Measurements from ENCODE around the gene SMG7. TPM values are rescaled to one million over a fixed set of nuclear protein-coding genes. Genes with fewer than 3 reads are reported as not detected.

Gene SMG7
- polyA plus RNA-seq, 1 donor from 2014 or later = 19.1 TPM

- no peak overlapping the region for H3K4me2 ChIP-seq (ENCODE audit: low read length)
- H3K9me3 ChIP-seq (ENCODE audit: low read length) = no peaks in the 10 kb centered on the region
- H2AFZ ChIP-seq (ENCODE audit: low read depth, low read length) = no peak overlapping the region
- no peak for TF ChIP-seq EP300 (conservative IDR thresholded peaks at IDR 0.05; ENCODE audit: poor library complexity, severe bottlenecking)
- no peak for TF ChIP-seq SMC3 (conservative IDR thresholded peaks at IDR 0.05; ENCODE audit: poor library complexity)
- no peak for TF ChIP-seq EZH2 (IDR thresholded peaks at IDR 0.05; ENCODE audit: borderline replicate concordance, insufficient read depth, low read length, poor library complexity, severe bottlenecking)
- no peak for TF ChIP-seq REST (IDR thresholded peaks at IDR 0.05; ENCODE audit: borderline replicate concordance)
- TF ChIP-seq MXI1 (conservative IDR thresholded peaks at IDR 0.05; ENCODE audit: poor library complexity, severe bottlenecking) = no peak
- TF ChIP-seq POLR2AphosphoS5 (IDR thresholded peaks at IDR 0.05) = no peak
- no peak for TF ChIP-seq RAD21 (conservative IDR thresholded peaks at IDR 0.05)
- no peak for TF ChIP-seq TAF1 (IDR thresholded peaks at IDR 0.05; ENCODE audit: low read depth)
- TF ChIP-seq CTCF (IDR thresholded peaks at IDR 0.05; ENCODE audit: poor library complexity, severe bottlenecking) = no peak
- H3K4me3 ChIP-seq (ENCODE audit: low read length) = no peak overlapping the region
- no peaks in the 10 kb centered on the region for H3K9me2 ChIP-seq (ENCODE audit: insufficient read depth, low read length)
- peaks cover 18% of the 10 kb centered on the region for H3K36me3 ChIP-seq (ENCODE audit: insufficient read depth, low read length)
- H3K9ac ChIP-seq (ENCODE audit: low read length) = no peak overlapping the region
- no peaks in the 10 kb centered on the region for H4K20me1 ChIP-seq (ENCODE audit: insufficient read depth)
- no peaks in the 10 kb centered on the region for H3F3A ChIP-seq (ENCODE audit: insufficient read depth, low read length, poor library complexity, severe bottlenecking)
- no peaks in the 10 kb centered on the region for H3K27me3 ChIP-seq (ENCODE audit: insufficient read depth, low read depth, low read length)
- H3K79me2 ChIP-seq (replicated peaks; ENCODE audit: insufficient read depth, low read length) = no peaks in the 10 kb centered on the region
- no peak overlapping the region for H3K27ac ChIP-seq (ENCODE audit: low read length)
Measured at GRCh38 chr1:183553764-183554163, 81.5 kb downstream of the SMG7 start.

DNA sequence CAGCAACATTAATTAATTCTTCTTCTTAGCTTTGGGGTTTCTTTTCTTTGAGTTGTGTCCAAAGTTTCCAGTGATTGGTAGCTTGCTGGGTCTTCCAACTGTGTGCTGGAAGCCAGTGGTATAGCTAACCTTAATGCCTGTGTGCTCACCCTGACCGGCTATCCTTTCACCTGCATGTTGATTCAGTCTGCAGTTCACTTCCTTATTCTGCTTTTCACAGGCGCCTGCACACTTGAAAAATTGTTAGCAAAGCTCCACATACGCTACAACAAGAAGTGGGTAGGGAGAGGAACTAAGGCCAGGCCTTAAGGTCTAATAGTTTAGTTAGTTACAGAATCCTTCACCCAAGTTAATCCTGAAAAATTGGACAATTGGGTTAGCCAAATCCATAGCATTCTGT, 82.3 kb downstream of the SMG7 start:
- no peaks in the 10 kb centered on the region for H3F3A ChIP-seq (ENCODE audit: insufficient read depth, low read length, poor library complexity, severe bottlenecking)
- peaks cover 10% of the 10 kb centered on the region for H3K36me3 ChIP-seq (ENCODE audit: insufficient read depth, low read length)
- no peak overlapping the region for H3K27ac ChIP-seq (ENCODE audit: low read length)
- no peaks in the 10 kb centered on the region for H3K79me2 ChIP-seq (replicated peaks; ENCODE audit: insufficient read depth, low read length)
- no peak overlapping the region for H3K4me3 ChIP-seq (ENCODE audit: low read length)
- TF ChIP-seq EP300 (conservative IDR thresholded peaks at IDR 0.05; ENCODE audit: poor library complexity, severe bottlenecking) = no peak
- no peak for TF ChIP-seq RAD21 (conservative IDR thresholded peaks at IDR 0.05)
- no peak for TF ChIP-seq SMC3 (conservative IDR thresholded peaks at IDR 0.05; ENCODE audit: poor library complexity)
- TF ChIP-seq POLR2AphosphoS5 (IDR thresholded peaks at IDR 0.05) = no peak
- no peak for TF ChIP-seq MXI1 (conservative IDR thresholded peaks at IDR 0.05; ENCODE audit: poor library complexity, severe bottlenecking)
- TF ChIP-seq CTCF (IDR thresholded peaks at IDR 0.05; ENCODE audit: poor library complexity, severe bottlenecking) = no peak
- TF ChIP-seq EZH2 (IDR thresholded peaks at IDR 0.05; ENCODE audit: borderline replicate concordance, insufficient read depth, low read length, poor library complexity, severe bottlenecking) = no peak
- TF ChIP-seq TAF1 (IDR thresholded peaks at IDR 0.05; ENCODE audit: low read depth) = no peak
- no peak overlapping the region for H2AFZ ChIP-seq (ENCODE audit: low read depth, low read length)
- H3K9me2 ChIP-seq (ENCODE audit: insufficient read depth, low read length) = no peaks in the 10 kb centered on the region
- no peak overlapping the region for H3K4me2 ChIP-seq (ENCODE audit: low read length)
- H4K20me1 ChIP-seq (ENCODE audit: insufficient read depth) = no peaks in the 10 kb centered on the region
- no peaks in the 10 kb centered on the region for H3K27me3 ChIP-seq (ENCODE audit: insufficient read depth, low read depth, low read length)
- H3K9ac ChIP-seq (ENCODE audit: low read length) = no peak overlapping the region
- no peaks in the 10 kb centered on the region for H3K9me3 ChIP-seq (ENCODE audit: low read length)

Data from neural cell (in vitro differentiated cells).